Gastrocnemius medialis (tissue), 4 donors: ENCODE measurements around the gene STYK1. TPM values are rescaled to one million over a fixed set of nuclear protein-coding genes. Genes with fewer than 3 reads are reported as not detected.

ENCODE experiments used
- ATAC-seq, 2 donors: fragments of 150-250 bp; one replicate each; pipeline ENCODE4 v1.9.1; 2016
- DNase-seq, 2 donors: peaks; one replicate each; pipeline ENCODE4 v3.0.0-alpha.2; 2019
- H3K27ac ChIP-seq, 4 donors: fragments of 200-600 bp; sonication (generic); 1 replicate in 1 of 4; 2 replicates in 3 of 4; pipeline ENCODE4 v1.5.1; 2016 to 2018; ENCODE audit warnings: mild to moderate bottlenecking in 2 of 4, moderate library complexity in 1 of 4
- H3K27me3 ChIP-seq, 3 donors: fragments of 200-600 bp; sonication (generic) in 2 of 3; 1 replicate in 1 of 3; 2 replicates in 2 of 3; pipeline versions ENCODE4 v1.5.1 to v1.6.0; 2016 to 2019; ENCODE audit warnings: mild to moderate bottlenecking in 1 of 3, moderate library complexity in 1 of 3
- H3K36me3 ChIP-seq, 2 donors: fragments of 200-600 bp; sonication (generic) in 1 of 2; one replicate each; pipeline ENCODE4 v1.5.1; 2017 to 2018
- H3K4me1 ChIP-seq, 2 donors: fragments of 200-600 bp; sonication (generic) in 1 of 2; one replicate each; pipeline ENCODE4 v1.5.1; 2016 to 2017; ENCODE audit warnings: mild to moderate bottlenecking in 2 of 2
- H3K4me3 ChIP-seq, 4 donors: fragments of 200-600 bp; sonication (generic) in 3 of 4; 1 replicate in 1 of 4; 2 replicates in 3 of 4; pipeline ENCODE4 v1.5.1; 2016 to 2019; ENCODE audit warnings: mild to moderate bottlenecking in 2 of 4
- H3K9me3 ChIP-seq, 3 donors: fragments of 200-600 bp; sonication (generic) in 2 of 3; 1 replicate in 1 of 3; 2 replicates in 2 of 3; pipeline ENCODE4 v1.5.1; 2016 to 2019
- CTCF ChIP-seq, 5 experiments: fragments of 450-650 bp in 3 of 5; fragments of 200-600 bp in 2 of 5; sonication (generic) in 2 of 5; IDR thresholded peaks in 4 of 5; conservative IDR thresholded peaks in 1 of 5; 1 replicate in 4 of 5; 2 replicates in 1 of 5; pipeline ENCODE4 v1.5.1; 2016 to 2019; ENCODE audit warnings: antibody characterized with exemption in 5 of 5, mild to moderate bottlenecking in 3 of 5, moderate library complexity in 3 of 5
- POLR2A ChIP-seq, 2 donors: fragments of 450-650 bp; IDR thresholded peaks; one replicate each; pipeline ENCODE4 v1.6.1; 2017; ENCODE audit warnings: antibody characterized with exemption in 2 of 2, mild to moderate bottlenecking in 2 of 2, moderate library complexity in 2 of 2
- in situ Hi-C, 4 donors: fragments of 200-750 bp; cut with MboI; loops; one replicate each; pipeline versions ENCODE4 v1.15.0 to v1.8.0; 2017; ENCODE audit warnings: low sequenced_read_pairs in 4 of 4
- intact Hi-C: fragments of 100-400 bp; cut with DNase I; formaldehyde crosslinking; loops from one replicate; pipeline ENCODE4 v1.15.1; 2023; ENCODE audit warnings: low total_unique reads
- total RNA-seq, 4 donors: library from RNA; depleted of rRNA; stranded (reverse); fragments of >200 nt; gene quantifications; one replicate each; pipeline versions ENCODE4 v1.1.0 to v1.2.3, GENCODE V29; 2016

Gene STYK1
- total RNA-seq, 4 donors from 2014 or later = 0.12 TPM; not detected in 3

GRCh38 chr12:10708862-10709261 is 35.0 kb upstream of the STYK1 start:
- no peaks in the 10 kb centered on the region for H3K27me3 ChIP-seq
- no peaks in the 10 kb centered on the region for H3K9me3 ChIP-seq
- in situ Hi-C loops = loop anchor here in 3 of 4 donors (5.0 to 25.0 kb wide), 3 partner anchors 492 to 1078 kb away; partner anchors contain the start of gene GABARAPL1 (in 2 of the 3)
- TF ChIP-seq POLR2A (IDR thresholded peaks at IDR 0.05) (peak; percentile 59 to 91), CTCF (IDR thresholded peaks at IDR 0.05 in 4 of 5, conservative IDR thresholded peaks at IDR 0.05 in 1 of 5) (no peak)
- H3K4me3 ChIP-seq = peak overlapping the region in 2 of 4 donors; percentile 27 to 32
- peak; percentile 87 to 94 for ATAC-seq
- H3K36me3 ChIP-seq = peaks cover 3 to 93% of the 10 kb centered on the region in 2 donors
- peak overlapping the region; percentile 97 to 100 (median 98) for H3K27ac ChIP-seq
- peaks cover 88 to 90% of the 10 kb centered on the region in 2 donors for H3K4me1 ChIP-seq
- intact Hi-C loops = no loop called here
- peak in 1 of 2 donors; percentile 46 for DNase-seq

- intact Hi-C loops = loop anchor here (2.0 kb wide), 1 partner anchor 13 kb away; no protein-coding TSS in a partner anchor
- DNase-seq = no peak
- Histone ChIP-seq H3K9me3 (no peaks in the 10 kb centered on the region), H3K4me1 (peaks cover 63 to 80% of the 10 kb centered on the region in 2 donors), H3K4me3 (peak overlapping the region in 2 of 4 donors; percentile 20 to 27), H3K36me3 (peaks cover 11 to 93% of the 10 kb centered on the region in 2 donors), H3K27me3 (no peaks in the 10 kb centered on the region), H3K27ac (peak overlapping the region; percentile 97 to 100 (median 98))
- in situ Hi-C loops = loop anchor here in 3 of 4 donors (5.0 to 25.0 kb wide), 3 partner anchors 488 to 1082 kb away; partner anchors contain the start of gene GABARAPL1 (in 2 of the 3)
- TF ChIP-seq CTCF (IDR thresholded peaks at IDR 0.05 in 4 of 5, conservative IDR thresholded peaks at IDR 0.05 in 1 of 5) (no peak), POLR2A (IDR thresholded peaks at IDR 0.05) (no peak)
- ATAC-seq = peak; percentile 61
Measured at GRCh38 chr12:10705655-10706054, 31.8 kb upstream of the STYK1 start.

- no peaks in the 10 kb centered on the region for H3K9me3 ChIP-seq
- ATAC-seq = no peak
- TF ChIP-seq CTCF (IDR thresholded peaks at IDR 0.05 in 4 of 5, conservative IDR thresholded peaks at IDR 0.05 in 1 of 5) (no peak), POLR2A (IDR thresholded peaks at IDR 0.05) (no peak)
- no peak overlapping the region for H3K4me3 ChIP-seq
- intact Hi-C loops = no loop called here
- no peaks in the 10 kb centered on the region for H3K27me3 ChIP-seq
- peaks cover 24 to 98% of the 10 kb centered on the region in 2 donors for H3K36me3 ChIP-seq
- no peak for DNase-seq
- peak overlapping the region; percentile 97 to 100 (median 98) for H3K27ac ChIP-seq
- peaks cover 39 to 59% of the 10 kb centered on the region in 2 donors for H3K4me1 ChIP-seq
- in situ Hi-C loops = loop anchor here in 2 of 4 donors (25.0 kb wide), 2 partner anchors 490 to 1085 kb away; partner anchors contain the start of gene GABARAPL1 (in 2 of the 2)
Measured at GRCh38 chr12:10701843-10702242, 28.0 kb upstream of the STYK1 start.

GRCh38 chr12:10701131-10701681 is 27.4 kb upstream of the STYK1 start:
- no peaks in the 10 kb centered on the region for H3K9me3 ChIP-seq
- no peak for TF ChIP-seq CTCF (IDR thresholded peaks at IDR 0.05 in 4 of 5, conservative IDR thresholded peaks at IDR 0.05 in 1 of 5)
- TF ChIP-seq POLR2A (IDR thresholded peaks at IDR 0.05) = no peak
- H3K4me1 ChIP-seq = peaks cover 33 to 53% of the 10 kb centered on the region in 2 donors
- H3K36me3 ChIP-seq = peaks cover 24 to 96% of the 10 kb centered on the region in 2 donors
- in situ Hi-C loops (loop anchor here in 2 of 4 donors (25.0 kb wide), 2 partner anchors 489 to 1086 kb away; partner anchors contain the start of gene GABARAPL1 (in 2 of the 2)), intact Hi-C loops (no loop called here)
- H3K4me3 ChIP-seq = no peak overlapping the region
- DNase-seq (no peak), ATAC-seq (no peak)
- no peaks in the 10 kb centered on the region for H3K27me3 ChIP-seq
- H3K27ac ChIP-seq = peak overlapping the region; percentile 97 to 100 (median 98)
